Measurements from ENCODE around the gene SLC37A1.
A peak's percentile ranks its signal among the peaks of the same experiment; 100 is the strongest.

SLC37A1 gene

GRCh38 chr21:42495765-42496119 lies 17.9 kb upstream of the SLC37A1 start:
- H3K9me3 ChIP-seq (ENCODE audit: insufficient read depth, low read depth, low read length) = no peaks in the 10 kb centered on the region
- H3K36me3 ChIP-seq (ENCODE audit: insufficient read depth, low read length) = no peaks in the 10 kb centered on the region
- H2AFZ ChIP-seq (ENCODE audit: low read length) = no peak overlapping the region
- 0 out of 2 replicates have a peak, but pooled peaks cover 6% of the 10 kb centered on the region for H3F3A ChIP-seq (ENCODE audit: low read depth)
- peaks cover 36% of the 10 kb centered on the region for H3K4me1 ChIP-seq (ENCODE audit: insufficient read depth, low read length, poor library complexity, severe bottlenecking)
- peak overlapping the region; percentile 67 for H3K4me3 ChIP-seq (ENCODE audit: low read length, poor library complexity, severe bottlenecking)
- no peaks in the 10 kb centered on the region for H3K9me2 ChIP-seq (replicated peaks; ENCODE audit: low read depth, low read length)
- H3K4me2 ChIP-seq (ENCODE audit: low read depth, low read length, poor library complexity, severe bottlenecking) = peak overlapping the region; percentile 77
- no peak for TF ChIP-seq EZH2phosphoT487 (IDR thresholded peaks at IDR 0.05; ENCODE audit: borderline replicate concordance)
- TF ChIP-seq, protein P1, sequence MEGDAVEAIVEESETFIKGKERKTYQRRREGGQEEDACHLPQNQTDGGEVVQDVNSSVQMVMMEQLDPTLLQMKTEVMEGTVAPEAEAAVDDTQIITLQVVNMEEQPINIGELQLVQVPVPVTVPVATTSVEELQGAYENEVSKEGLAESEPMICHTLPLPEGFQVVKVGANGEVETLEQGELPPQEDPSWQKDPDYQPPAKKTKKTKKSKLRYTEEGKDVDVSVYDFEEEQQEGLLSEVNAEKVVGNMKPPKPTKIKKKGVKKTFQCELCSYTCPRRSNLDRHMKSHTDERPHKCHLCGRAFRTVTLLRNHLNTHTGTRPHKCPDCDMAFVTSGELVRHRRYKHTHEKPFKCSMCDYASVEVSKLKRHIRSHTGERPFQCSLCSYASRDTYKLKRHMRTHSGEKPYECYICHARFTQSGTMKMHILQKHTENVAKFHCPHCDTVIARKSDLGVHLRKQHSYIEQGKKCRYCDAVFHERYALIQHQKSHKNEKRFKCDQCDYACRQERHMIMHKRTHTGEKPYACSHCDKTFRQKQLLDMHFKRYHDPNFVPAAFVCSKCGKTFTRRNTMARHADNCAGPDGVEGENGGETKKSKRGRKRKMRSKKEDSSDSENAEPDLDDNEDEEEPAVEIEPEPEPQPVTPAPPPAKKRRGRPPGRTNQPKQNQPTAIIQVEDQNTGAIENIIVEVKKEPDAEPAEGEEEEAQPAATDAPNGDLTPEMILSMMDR (conservative IDR thresholded peaks at IDR 0.05; ENCODE audit: low read length) = no peak
- peak overlapping the region; percentile 23 for H3K9ac ChIP-seq (ENCODE audit: low read depth, low read length, poor library complexity, severe bottlenecking)
- H3K27me3 ChIP-seq (ENCODE audit: insufficient read depth, low read length, poor library complexity, severe bottlenecking) = no peaks in the 10 kb centered on the region
- no peaks in the 10 kb centered on the region for H4K20me1 ChIP-seq (ENCODE audit: insufficient read depth, low read length, poor library complexity, severe bottlenecking)
- H3K79me2 ChIP-seq (ENCODE audit: insufficient read depth, low read length) = no peaks in the 10 kb centered on the region; the same call in 1 of the 2 replicates

- Histone ChIP-seq H3K27me3 (ENCODE audit: insufficient read depth, low read length, poor library complexity, severe bottlenecking) (no peaks in the 10 kb centered on the region), H3K36me3 (ENCODE audit: insufficient read depth, low read length) (no peaks in the 10 kb centered on the region), H4K20me1 (ENCODE audit: insufficient read depth, low read length, poor library complexity, severe bottlenecking) (no peaks in the 10 kb centered on the region), H3K9me2 (replicated peaks; ENCODE audit: low read depth, low read length) (no peaks in the 10 kb centered on the region), H3F3A (ENCODE audit: low read depth) (0 out of 2 replicates have a peak, but pooled peaks cover 6% of the 10 kb centered on the region), H3K4me1 (ENCODE audit: insufficient read depth, low read length, poor library complexity, severe bottlenecking) (peaks cover 35% of the 10 kb centered on the region), H3K4me3 (ENCODE audit: low read length, poor library complexity, severe bottlenecking) (peak within 1 kb of the TSS; percentile 79), H2AFZ (ENCODE audit: low read length) (peak within 1 kb of the TSS; percentile 71; the same call in 1 of the 2 replicates), H3K9me3 (ENCODE audit: insufficient read depth, low read depth, low read length) (no peaks in the 10 kb centered on the region), H3K9ac (ENCODE audit: low read depth, low read length, poor library complexity, severe bottlenecking) (peak within 1 kb of the TSS; percentile 79), H3K4me2 (ENCODE audit: low read depth, low read length, poor library complexity, severe bottlenecking) (peak within 1 kb of the TSS; percentile 80), H3K79me2 (ENCODE audit: insufficient read depth, low read length) (no peaks in the 10 kb centered on the region; the same call in 1 of the 2 replicates)
- TF ChIP-seq, protein P1 (conservative IDR thresholded peaks at IDR 0.05; ENCODE audit: low read length) = no peak
- no peak for TF ChIP-seq EZH2phosphoT487 (IDR thresholded peaks at IDR 0.05; ENCODE audit: borderline replicate concordance)
These were observed 17.4 kb upstream of the SLC37A1 start, which contains the start of gene RSPH1 for GRCh38 chr21:42496120-42496838. TSS of gene RSPH1 (minus strand) at chr21:42496224. CDS start at chr21:42496186, 38 bp downstream.

DNA sequence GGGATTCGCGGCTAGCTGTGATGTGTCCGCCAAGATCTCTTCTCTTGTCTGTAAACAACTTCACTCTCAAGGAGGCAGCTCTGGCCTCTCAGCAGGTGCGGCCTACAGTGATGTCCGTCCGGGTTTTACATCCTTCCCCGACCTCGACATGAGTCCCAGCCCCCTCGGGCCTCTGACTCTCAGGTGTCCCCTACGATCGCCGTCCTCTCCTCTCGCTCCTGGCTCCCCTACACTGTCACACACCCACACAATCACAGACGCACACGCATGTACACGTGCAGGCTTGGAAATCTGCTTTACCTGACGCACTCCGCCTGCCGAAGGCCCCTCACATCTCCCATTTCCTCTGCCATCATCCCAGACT lies 16.8 kb upstream of the SLC37A1 start:
- Histone ChIP-seq H3K4me3 (ENCODE audit: low read length, poor library complexity, severe bottlenecking) (peak overlapping the region; percentile 79), H2AFZ (ENCODE audit: low read length) (peak overlapping the region; percentile 71; the same call in 1 of the 2 replicates), H3K9ac (ENCODE audit: low read depth, low read length, poor library complexity, severe bottlenecking) (peak overlapping the region; percentile 79), H3K4me2 (ENCODE audit: low read depth, low read length, poor library complexity, severe bottlenecking) (peak overlapping the region; percentile 80), H4K20me1 (ENCODE audit: insufficient read depth, low read length, poor library complexity, severe bottlenecking) (no peaks in the 10 kb centered on the region), H3K79me2 (ENCODE audit: insufficient read depth, low read length) (no peaks in the 10 kb centered on the region; the same call in 1 of the 2 replicates), H3F3A (ENCODE audit: low read depth) (0 out of 2 replicates have a peak, but pooled peaks cover 6% of the 10 kb centered on the region), H3K4me1 (ENCODE audit: insufficient read depth, low read length, poor library complexity, severe bottlenecking) (peaks cover 36% of the 10 kb centered on the region), H3K36me3 (ENCODE audit: insufficient read depth, low read length) (no peaks in the 10 kb centered on the region), H3K9me3 (ENCODE audit: insufficient read depth, low read depth, low read length) (no peaks in the 10 kb centered on the region), H3K27me3 (ENCODE audit: insufficient read depth, low read length, poor library complexity, severe bottlenecking) (no peaks in the 10 kb centered on the region), H3K9me2 (replicated peaks; ENCODE audit: low read depth, low read length) (no peaks in the 10 kb centered on the region)
- TF ChIP-seq EZH2phosphoT487 (IDR thresholded peaks at IDR 0.05; ENCODE audit: borderline replicate concordance) = no peak
- TF ChIP-seq, protein P1 (conservative IDR thresholded peaks at IDR 0.05; ENCODE audit: low read length) = no peak

Measured in Loucy (cell line).